ENCODE data around the gene MSANTD4.
"Not testable (repeated sequence)": the region's sequence is repeated elsewhere in the genome, so short reads cannot be mapped to it uniquely, and the experiment has no call there.

The MSANTD4 gene

GRCh38 chr11:106061954-106062949 is 40.2 kb upstream of the MSANTD4 start:
- H3K27ac ChIP-seq (ENCODE audit: low read length): no peak overlapping the region
- TF ChIP-seq, protein P1, sequence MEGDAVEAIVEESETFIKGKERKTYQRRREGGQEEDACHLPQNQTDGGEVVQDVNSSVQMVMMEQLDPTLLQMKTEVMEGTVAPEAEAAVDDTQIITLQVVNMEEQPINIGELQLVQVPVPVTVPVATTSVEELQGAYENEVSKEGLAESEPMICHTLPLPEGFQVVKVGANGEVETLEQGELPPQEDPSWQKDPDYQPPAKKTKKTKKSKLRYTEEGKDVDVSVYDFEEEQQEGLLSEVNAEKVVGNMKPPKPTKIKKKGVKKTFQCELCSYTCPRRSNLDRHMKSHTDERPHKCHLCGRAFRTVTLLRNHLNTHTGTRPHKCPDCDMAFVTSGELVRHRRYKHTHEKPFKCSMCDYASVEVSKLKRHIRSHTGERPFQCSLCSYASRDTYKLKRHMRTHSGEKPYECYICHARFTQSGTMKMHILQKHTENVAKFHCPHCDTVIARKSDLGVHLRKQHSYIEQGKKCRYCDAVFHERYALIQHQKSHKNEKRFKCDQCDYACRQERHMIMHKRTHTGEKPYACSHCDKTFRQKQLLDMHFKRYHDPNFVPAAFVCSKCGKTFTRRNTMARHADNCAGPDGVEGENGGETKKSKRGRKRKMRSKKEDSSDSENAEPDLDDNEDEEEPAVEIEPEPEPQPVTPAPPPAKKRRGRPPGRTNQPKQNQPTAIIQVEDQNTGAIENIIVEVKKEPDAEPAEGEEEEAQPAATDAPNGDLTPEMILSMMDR (IDR thresholded peaks at IDR 0.05; ENCODE audit: borderline replicate concordance, extremely low read depth, low read length, poor library complexity, severe bottlenecking): no peak
- no peak for TF ChIP-seq EZH2 (IDR thresholded peaks at IDR 0.05; ENCODE audit: borderline replicate concordance, low read depth, low read length, severe bottlenecking)
- no peaks in the 10 kb centered on the region for H3K9me3 ChIP-seq (ENCODE audit: insufficient read depth, low read length, severe bottlenecking)
- no peaks in the 10 kb centered on the region for H3K36me3 ChIP-seq (ENCODE audit: insufficient read depth, low read length)
- no peak overlapping the region for H3K4me2 ChIP-seq (ENCODE audit: insufficient read depth, low read length)
- no peak overlapping the region for H3K9ac ChIP-seq (ENCODE audit: low read depth, low read length)
- no peak for ATAC-seq (ENCODE audit: insufficient read depth, low read depth)
- no peaks in the 10 kb centered on the region for H4K20me1 ChIP-seq (ENCODE audit: insufficient read depth, low read length)
- no peaks in the 10 kb centered on the region for H3K27me3 ChIP-seq (ENCODE audit: insufficient read depth, low read length, poor library complexity)
- H3K4me1 ChIP-seq (ENCODE audit: insufficient read depth, low read length): no peaks in the 10 kb centered on the region
- H2AFZ ChIP-seq (ENCODE audit: low read depth, low read length): no peak overlapping the region
- no peak for DNase-seq
- no peak overlapping the region for H3K4me3 ChIP-seq (ENCODE audit: low read depth in 1 of 2, low read length in 2 of 2)
- H3K79me2 ChIP-seq (ENCODE audit: insufficient read depth, low read length): no peaks in the 10 kb centered on the region

DNA sequence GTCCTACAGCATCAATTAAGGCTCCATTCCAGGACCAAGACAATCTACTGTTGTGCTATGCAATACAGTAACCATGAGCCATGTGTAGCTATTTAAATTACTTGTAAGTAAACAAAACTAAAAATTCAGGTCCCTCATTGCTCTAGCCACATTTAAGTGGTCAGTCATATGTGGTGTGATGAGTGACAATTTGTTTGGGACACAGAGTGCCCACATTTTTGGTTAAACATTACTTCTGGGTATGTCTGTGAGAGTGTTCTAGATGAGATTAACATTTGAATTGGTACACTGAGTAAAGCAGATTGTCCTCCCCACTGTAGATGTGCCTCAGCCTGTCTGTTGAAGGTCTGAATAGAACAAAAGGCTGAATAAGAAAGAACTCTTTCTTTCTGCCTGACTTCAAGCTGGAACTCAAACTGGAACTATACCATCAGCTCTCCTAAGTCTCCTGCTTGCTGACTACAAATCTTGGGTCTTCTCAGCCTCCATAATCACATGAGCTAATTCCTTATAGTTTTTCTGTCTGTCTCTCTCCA is 39.3 kb upstream of the MSANTD4 start:
- H2AFZ ChIP-seq (ENCODE audit: low read depth, low read length): no peak overlapping the region
- no peak overlapping the region for H3K4me2 ChIP-seq (ENCODE audit: insufficient read depth, low read length)
- H4K20me1 ChIP-seq (ENCODE audit: insufficient read depth, low read length): no peaks in the 10 kb centered on the region
- no peaks in the 10 kb centered on the region for H3K27me3 ChIP-seq (ENCODE audit: insufficient read depth, low read length, poor library complexity)
- ATAC-seq (ENCODE audit: insufficient read depth, low read depth) (no peak), DNase-seq (no peak)
- no peak overlapping the region for H3K27ac ChIP-seq (ENCODE audit: low read length)
- no peak overlapping the region for H3K4me3 ChIP-seq (ENCODE audit: low read depth in 1 of 2, low read length in 2 of 2)
- no peaks in the 10 kb centered on the region for H3K36me3 ChIP-seq (ENCODE audit: insufficient read depth, low read length)
- no peaks in the 10 kb centered on the region for H3K9me3 ChIP-seq (ENCODE audit: insufficient read depth, low read length, severe bottlenecking)
- no peaks in the 10 kb centered on the region for H3K79me2 ChIP-seq (ENCODE audit: insufficient read depth, low read length)
- TF ChIP-seq, protein P1 (IDR thresholded peaks at IDR 0.05; ENCODE audit: borderline replicate concordance, extremely low read depth, low read length, poor library complexity, severe bottlenecking): no peak
- no peak for TF ChIP-seq EZH2 (IDR thresholded peaks at IDR 0.05; ENCODE audit: borderline replicate concordance, low read depth, low read length, severe bottlenecking)
- no peaks in the 10 kb centered on the region for H3K4me1 ChIP-seq (ENCODE audit: insufficient read depth, low read length)
- no peak overlapping the region for H3K9ac ChIP-seq (ENCODE audit: low read depth, low read length)

DNA sequence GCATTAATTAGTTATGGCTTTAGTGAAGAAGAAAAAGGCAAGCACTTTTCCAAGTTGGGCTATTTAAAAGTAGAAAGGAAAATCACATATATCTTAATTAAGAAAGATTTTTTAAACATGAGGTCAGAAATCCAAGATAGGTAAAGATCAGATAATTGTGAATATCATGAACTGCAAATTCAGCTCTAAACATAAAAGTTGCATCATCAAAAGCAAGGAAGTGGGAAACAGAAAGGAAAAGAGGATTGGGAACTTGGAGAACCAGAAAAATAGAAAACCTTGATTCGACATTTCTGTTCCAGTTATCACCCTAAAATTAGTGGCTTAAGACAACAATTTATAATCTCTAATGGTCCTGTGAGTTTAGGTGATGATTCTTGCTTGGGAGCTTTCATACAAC is 37.6 kb upstream of the MSANTD4 start:
- no peak overlapping the region for H3K9ac ChIP-seq (ENCODE audit: low read depth, low read length)
- no peak overlapping the region for H3K4me3 ChIP-seq (ENCODE audit: low read depth in 1 of 2, low read length in 2 of 2)
- no peaks in the 10 kb centered on the region for H3K36me3 ChIP-seq (ENCODE audit: insufficient read depth, low read length)
- H3K4me2 ChIP-seq (ENCODE audit: insufficient read depth, low read length): no peak overlapping the region
- no peak overlapping the region for H2AFZ ChIP-seq (ENCODE audit: low read depth, low read length)
- H3K9me3 ChIP-seq (ENCODE audit: insufficient read depth, low read length, severe bottlenecking): no peaks in the 10 kb centered on the region
- no peaks in the 10 kb centered on the region for H3K79me2 ChIP-seq (ENCODE audit: insufficient read depth, low read length)
- TF ChIP-seq, protein P1 (IDR thresholded peaks at IDR 0.05; ENCODE audit: borderline replicate concordance, extremely low read depth, low read length, poor library complexity, severe bottlenecking): no peak
- TF ChIP-seq EZH2 (IDR thresholded peaks at IDR 0.05; ENCODE audit: borderline replicate concordance, low read depth, low read length, severe bottlenecking): no peak
- H4K20me1 ChIP-seq (ENCODE audit: insufficient read depth, low read length): no peaks in the 10 kb centered on the region
- DNase-seq (no peak), ATAC-seq (ENCODE audit: insufficient read depth, low read depth) (no peak)
- no peaks in the 10 kb centered on the region for H3K4me1 ChIP-seq (ENCODE audit: insufficient read depth, low read length)
- H3K27me3 ChIP-seq (ENCODE audit: insufficient read depth, low read length, poor library complexity): no peaks in the 10 kb centered on the region
- no peak overlapping the region for H3K27ac ChIP-seq (ENCODE audit: low read length)

DNA sequence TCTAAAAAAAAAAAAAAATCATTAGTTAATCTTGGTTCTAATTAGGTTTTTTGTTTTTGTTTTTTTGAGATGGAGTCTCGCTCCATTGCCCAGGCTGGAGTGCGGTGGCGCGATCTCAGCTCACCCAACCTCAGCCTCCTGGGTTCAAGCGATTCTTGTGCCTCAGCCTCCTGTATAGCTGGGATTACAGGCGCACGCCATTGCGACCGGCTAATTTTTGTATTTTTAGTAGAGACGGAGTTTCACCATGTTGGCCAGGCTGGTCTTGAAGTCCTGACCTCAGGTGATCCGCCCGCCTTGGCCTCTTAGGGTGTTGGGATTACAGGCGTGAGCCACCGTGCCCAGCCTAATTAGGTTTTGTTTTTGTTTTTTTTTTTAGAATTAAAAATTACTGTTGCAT is 36.3 kb upstream of the MSANTD4 start:
- H3K36me3 ChIP-seq (ENCODE audit: insufficient read depth, low read length); H4K20me1 ChIP-seq (ENCODE audit: insufficient read depth, low read length); H3K27ac ChIP-seq (ENCODE audit: low read length); H3K9me3 ChIP-seq (ENCODE audit: insufficient read depth, low read length, severe bottlenecking); H3K9ac ChIP-seq (ENCODE audit: low read depth, low read length); H3K79me2 ChIP-seq (ENCODE audit: insufficient read depth, low read length); H3K4me3 ChIP-seq (ENCODE audit: low read depth in 1 of 2, low read length in 2 of 2); DNase-seq; H3K4me1 ChIP-seq (ENCODE audit: insufficient read depth, low read length); H2AFZ ChIP-seq (ENCODE audit: low read depth, low read length); ATAC-seq (ENCODE audit: insufficient read depth, low read depth); H3K4me2 ChIP-seq (ENCODE audit: insufficient read depth, low read length); H3K27me3 ChIP-seq (ENCODE audit: insufficient read depth, low read length, poor library complexity): not testable (repeated sequence)

All from DND-41 (cell line).